KMS-11 (cell line): ENCODE results near the gene LAMP2.

ENCODE experiments used
- H2AFZ ChIP-seq: fragments of 200-600 bp; sonication (generic); 2 replicates; pipeline ENCODE4 v1.6.1; 2016; ENCODE audit warnings: antibody characterized with exemption, mixed run types, low read depth
- H3K27ac ChIP-seq: fragments of 200-600 bp; sonication (generic); 2 replicates; pipeline ENCODE4 v1.6.1; 2016; ENCODE audit warnings: mild to moderate bottlenecking, mixed run types
- H3K27me3 ChIP-seq: fragments of 200-600 bp; sonication (generic); 2 replicates; pipeline ENCODE4 v1.6.1; 2017; ENCODE audit warnings: mild to moderate bottlenecking, low read depth, mixed run types, moderate library complexity; ENCODE audit not compliant: insufficient read depth
- H3K36me3 ChIP-seq: fragments of 200-600 bp; sonication (generic); 2 replicates; pipeline ENCODE4 v1.6.1; 2017; ENCODE audit warnings: mild to moderate bottlenecking, mixed run types; ENCODE audit not compliant: insufficient read depth
- H3K4me1 ChIP-seq: fragments of 200-600 bp; sonication (generic); 2 replicates; pipeline ENCODE4 v1.6.1; 2016; ENCODE audit warnings: mild to moderate bottlenecking, low read depth, mixed run types; ENCODE audit not compliant: poor library complexity, severe bottlenecking
- H3K4me2 ChIP-seq: fragments of 200-600 bp; sonication (generic); 2 replicates; pipeline ENCODE4 v1.7.0; 2016; ENCODE audit warnings: mild to moderate bottlenecking, mixed run types
- H3K4me3 ChIP-seq: fragments of 200-600 bp; sonication (generic); IDR thresholded peaks from 2 replicates; pipeline ENCODE4 v1.6.1; 2017; ENCODE audit warnings: low read depth, low read length, mixed read lengths; ENCODE audit not compliant: insufficient read depth
- H3K79me2 ChIP-seq: fragments of 200-600 bp; sonication (generic); 2 replicates; pipeline ENCODE4 v1.6.1; 2016; ENCODE audit warnings: low read depth, mixed run types; ENCODE audit not compliant: insufficient read depth
- H3K9ac ChIP-seq: fragments of 200-600 bp; sonication (generic); 2 replicates; pipeline ENCODE4 v1.6.1; 2016; ENCODE audit warnings: mild to moderate bottlenecking, mixed run types
- H4K20me1 ChIP-seq: fragments of 200-600 bp; sonication (generic); 2 replicates; pipeline ENCODE4 v1.6.1; 2016; ENCODE audit warnings: mild to moderate bottlenecking, mixed run types; ENCODE audit not compliant: insufficient read depth
- TF ChIP-seq, protein P1 (sequence below): fragments of 200-600 bp; sonication (generic); conservative IDR thresholded peaks from 2 replicates; pipeline ENCODE4 v1.6.1; 2017; ENCODE audit warnings: low read depth, mild to moderate bottlenecking, antibody characterized with exemption, low read length, moderate library complexity, mixed read lengths

Gene LAMP2

GRCh38 chrX:120485638-120486520 lies 16.8 kb upstream of the LAMP2 start:
- no peak overlapping the region for H3K4me3 ChIP-seq
- H3K4me2 ChIP-seq = peak overlapping the region; percentile 56
- peak overlapping the region; percentile 97 for H3K27ac ChIP-seq
- TF ChIP-seq, protein P1, sequence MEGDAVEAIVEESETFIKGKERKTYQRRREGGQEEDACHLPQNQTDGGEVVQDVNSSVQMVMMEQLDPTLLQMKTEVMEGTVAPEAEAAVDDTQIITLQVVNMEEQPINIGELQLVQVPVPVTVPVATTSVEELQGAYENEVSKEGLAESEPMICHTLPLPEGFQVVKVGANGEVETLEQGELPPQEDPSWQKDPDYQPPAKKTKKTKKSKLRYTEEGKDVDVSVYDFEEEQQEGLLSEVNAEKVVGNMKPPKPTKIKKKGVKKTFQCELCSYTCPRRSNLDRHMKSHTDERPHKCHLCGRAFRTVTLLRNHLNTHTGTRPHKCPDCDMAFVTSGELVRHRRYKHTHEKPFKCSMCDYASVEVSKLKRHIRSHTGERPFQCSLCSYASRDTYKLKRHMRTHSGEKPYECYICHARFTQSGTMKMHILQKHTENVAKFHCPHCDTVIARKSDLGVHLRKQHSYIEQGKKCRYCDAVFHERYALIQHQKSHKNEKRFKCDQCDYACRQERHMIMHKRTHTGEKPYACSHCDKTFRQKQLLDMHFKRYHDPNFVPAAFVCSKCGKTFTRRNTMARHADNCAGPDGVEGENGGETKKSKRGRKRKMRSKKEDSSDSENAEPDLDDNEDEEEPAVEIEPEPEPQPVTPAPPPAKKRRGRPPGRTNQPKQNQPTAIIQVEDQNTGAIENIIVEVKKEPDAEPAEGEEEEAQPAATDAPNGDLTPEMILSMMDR = peak; percentile 73
- H3K79me2 ChIP-seq = no peaks in the 10 kb centered on the region
- no peaks in the 10 kb centered on the region for H3K36me3 ChIP-seq
- H2AFZ ChIP-seq = peak overlapping the region; percentile 64
- H4K20me1 ChIP-seq = no peaks in the 10 kb centered on the region
- H3K4me1 ChIP-seq = peaks cover 16% of the 10 kb centered on the region
- H3K27me3 ChIP-seq = no peaks in the 10 kb centered on the region
- peak overlapping the region; percentile 92 for H3K9ac ChIP-seq

DNA sequence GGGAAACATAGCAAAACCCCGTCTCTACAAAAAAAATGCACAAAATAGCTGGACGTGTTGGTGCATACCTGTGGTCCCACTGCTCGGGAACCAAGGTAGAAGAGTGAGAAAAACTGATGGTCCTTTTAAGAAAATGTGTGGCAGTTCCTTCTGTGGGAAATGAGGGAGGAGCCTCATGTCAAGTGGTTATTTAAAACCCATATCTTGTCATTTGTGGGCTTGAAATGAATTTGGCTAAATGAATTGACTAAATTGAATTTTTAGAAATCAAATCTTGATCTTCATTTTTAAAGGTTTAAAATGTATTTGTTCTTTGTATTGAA lies 16.2 kb upstream of the LAMP2 start:
- H3K79me2 ChIP-seq = no peaks in the 10 kb centered on the region
- peak overlapping the region; percentile 92 for H3K9ac ChIP-seq
- H4K20me1 ChIP-seq = no peaks in the 10 kb centered on the region
- peak overlapping the region; percentile 64 for H2AFZ ChIP-seq
- TF ChIP-seq, protein P1 = no peak
- no peaks in the 10 kb centered on the region for H3K27me3 ChIP-seq
- H3K27ac ChIP-seq = peak overlapping the region; percentile 97
- H3K4me1 ChIP-seq = peaks cover 16% of the 10 kb centered on the region
- no peaks in the 10 kb centered on the region for H3K36me3 ChIP-seq
- peak overlapping the region; percentile 56 for H3K4me2 ChIP-seq
- H3K4me3 ChIP-seq = no peak overlapping the region

- no peak overlapping the region for H2AFZ ChIP-seq
These were observed 8.4 kb upstream of the LAMP2 start for GRCh38 chrX:120477453-120477852.

DNA sequence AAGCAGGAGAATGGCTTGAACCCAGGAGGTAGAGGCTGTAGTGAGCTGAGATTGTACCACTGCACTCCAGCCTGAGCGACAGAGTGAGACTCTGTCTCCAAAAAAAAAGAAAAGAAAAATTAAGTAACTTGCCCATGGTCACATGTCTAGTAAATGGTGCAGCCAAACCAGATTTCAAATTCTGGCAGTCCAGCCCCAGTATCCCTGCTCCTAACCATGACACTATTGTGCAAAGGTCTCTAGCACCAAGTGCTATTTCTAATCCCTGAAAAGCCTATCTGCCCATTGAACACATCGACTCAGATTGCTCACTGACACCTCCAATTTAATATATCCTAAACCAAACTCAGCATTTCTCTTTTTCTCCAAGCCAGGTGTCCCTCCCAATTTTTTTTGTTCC lies 7.6 kb upstream of the LAMP2 start:
- no peak overlapping the region for H3K9ac ChIP-seq
- H2AFZ ChIP-seq = no peak overlapping the region
- no peaks in the 10 kb centered on the region for H4K20me1 ChIP-seq
- H3K79me2 ChIP-seq = no peaks in the 10 kb centered on the region
- H3K27ac ChIP-seq = no peak overlapping the region
- H3K27me3 ChIP-seq = no peaks in the 10 kb centered on the region
- H3K36me3 ChIP-seq = no peaks in the 10 kb centered on the region
- H3K4me3 ChIP-seq = no peak overlapping the region
- H3K4me2 ChIP-seq = no peak overlapping the region
- no peaks in the 10 kb centered on the region for H3K4me1 ChIP-seq
- TF ChIP-seq, protein P1 = no peak

More at GRCh38 chrX:120477453-120477852, 8.4 kb upstream of the LAMP2 start:
- Histone ChIP-seq H3K79me2 (no peaks in the 10 kb centered on the region), H3K4me2 (no peak overlapping the region), H4K20me1 (no peaks in the 10 kb centered on the region), H3K4me3 (no peak overlapping the region), H3K9ac (no peak overlapping the region), H3K27me3 (no peaks in the 10 kb centered on the region), H3K27ac (no peak overlapping the region), H3K4me1 (no peaks in the 10 kb centered on the region), H3K36me3 (no peaks in the 10 kb centered on the region)
- TF ChIP-seq, protein P1 = no peak
